ENCODE data around the gene CNTNAP2.

CNTNAP2 gene

GRCh38 chr7:146773506-146773905 lies 656.9 kb downstream of the CNTNAP2 start:
- DNase-seq (ENCODE audit: low spot score), result no peak

- no peak for DNase-seq (ENCODE audit: low spot score)
Measured at GRCh38 chr7:146781352-146782116, 664.9 kb downstream of the CNTNAP2 start.

- DNase-seq (ENCODE audit: low spot score), result no peak
Measured at GRCh38 chr7:146787266-146787665, 670.7 kb downstream of the CNTNAP2 start.

GRCh38 chr7:146788008-146788407 lies 671.4 kb downstream of the CNTNAP2 start:
- no peak for DNase-seq (ENCODE audit: low spot score)

GRCh38 chr7:146791344-146792285 lies 675.0 kb downstream of the CNTNAP2 start:
- no peak for DNase-seq (ENCODE audit: low spot score)

- DNase-seq (ENCODE audit: low spot score), result no peak
Measured at GRCh38 chr7:146804620-146805019, 688.0 kb downstream of the CNTNAP2 start.

DNA sequence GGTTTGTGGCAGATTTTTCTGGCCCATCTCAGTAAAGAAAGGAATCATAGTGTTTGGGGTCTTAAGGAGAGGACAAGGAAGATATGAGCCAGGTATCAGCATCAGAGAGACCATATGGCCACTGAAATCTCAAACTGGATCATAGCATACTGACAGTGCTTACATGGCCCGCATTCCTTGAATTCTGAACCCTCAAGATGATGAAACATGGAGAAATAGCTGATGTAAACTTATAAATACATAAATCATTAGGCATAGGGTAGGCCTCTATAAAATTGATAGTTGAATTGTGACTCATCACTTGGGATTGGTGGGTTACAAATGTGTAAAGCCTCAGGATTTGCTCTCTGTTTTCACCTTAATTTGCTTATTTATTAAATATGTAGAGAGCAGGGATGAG lies 688.5 kb downstream of the CNTNAP2 start:
- DNase-seq (ENCODE audit: low spot score), result no peak

GRCh38 chr7:146826329-146826728 lies 709.7 kb downstream of the CNTNAP2 start:
- DNase-seq (ENCODE audit: low spot score), result no peak

DNA sequence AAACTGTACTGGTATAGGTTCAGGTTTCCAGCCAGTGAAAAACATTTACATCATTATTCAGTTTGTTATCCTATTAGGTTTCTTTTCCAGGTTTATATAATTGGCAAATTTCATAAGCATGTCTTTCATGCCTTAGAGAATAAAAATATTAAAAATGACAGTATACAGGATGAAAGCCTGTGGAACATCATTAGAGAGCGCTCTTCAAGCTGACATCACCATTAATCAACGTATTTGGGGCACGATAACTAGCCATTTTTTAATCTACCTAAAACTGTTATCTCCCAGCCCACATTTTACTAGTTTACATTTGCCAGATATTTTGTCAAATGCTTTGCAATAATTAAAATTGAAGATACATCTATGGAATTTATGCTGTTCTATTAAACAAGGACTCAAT lies 714.1 kb downstream of the CNTNAP2 start:
- no peak for DNase-seq (ENCODE audit: low spot score)

- no peak for DNase-seq (ENCODE audit: low spot score)
Measured at GRCh38 chr7:146831875-146832274, 715.3 kb downstream of the CNTNAP2 start.

DNA sequence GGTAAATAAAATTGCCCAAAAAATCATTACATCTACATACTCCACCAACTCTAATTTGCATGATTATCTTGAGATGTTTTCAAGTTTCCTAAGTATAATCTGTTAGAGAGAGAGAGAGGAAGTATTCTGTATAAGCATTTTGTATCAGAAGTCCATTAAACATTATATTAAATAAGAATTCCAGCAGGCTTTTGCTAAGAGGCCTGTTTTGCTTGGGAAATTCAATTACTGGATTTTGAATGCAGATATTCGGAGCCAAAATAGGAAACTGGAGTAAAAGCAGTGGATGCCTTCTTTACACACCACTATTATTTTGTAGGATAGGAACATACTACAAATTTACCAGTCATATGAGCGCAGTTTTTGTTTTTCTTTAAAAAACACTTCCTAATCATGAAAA lies 727.8 kb downstream of the CNTNAP2 start:
- no peak for DNase-seq (ENCODE audit: low spot score)

- DNase-seq (ENCODE audit: low spot score), result no peak
Measured at GRCh38 chr7:146858690-146859089, 742.1 kb downstream of the CNTNAP2 start.

DNA sequence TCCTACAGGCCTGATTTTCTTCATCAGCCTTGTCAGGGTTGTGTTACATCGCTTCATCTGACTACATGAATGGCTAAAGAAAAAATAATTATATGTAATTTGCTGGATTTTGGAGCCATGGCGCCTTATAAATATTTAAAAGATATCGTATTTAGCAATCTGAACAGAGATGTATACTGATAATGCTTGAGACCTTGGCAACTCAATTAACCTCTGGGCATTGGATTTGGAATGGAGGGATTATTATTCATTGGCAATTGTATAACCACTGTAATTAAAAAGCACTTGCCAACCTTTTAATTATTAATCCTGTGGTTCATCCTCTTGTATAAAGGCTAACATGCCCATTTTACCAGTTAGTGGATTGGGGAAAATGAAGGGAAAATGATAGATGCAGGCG lies 745.1 kb downstream of the CNTNAP2 start:
- no peak for DNase-seq (ENCODE audit: low spot score)

- no peak for DNase-seq (ENCODE audit: low spot score)
Measured at GRCh38 chr7:146862415-146862814, 745.8 kb downstream of the CNTNAP2 start.

GRCh38 chr7:146864644-146865043 lies 748.0 kb downstream of the CNTNAP2 start:
- no peak for DNase-seq (ENCODE audit: low spot score)

- no peak for DNase-seq (ENCODE audit: low spot score)
Measured at GRCh38 chr7:146865696-146866095, 749.1 kb downstream of the CNTNAP2 start.

DNA sequence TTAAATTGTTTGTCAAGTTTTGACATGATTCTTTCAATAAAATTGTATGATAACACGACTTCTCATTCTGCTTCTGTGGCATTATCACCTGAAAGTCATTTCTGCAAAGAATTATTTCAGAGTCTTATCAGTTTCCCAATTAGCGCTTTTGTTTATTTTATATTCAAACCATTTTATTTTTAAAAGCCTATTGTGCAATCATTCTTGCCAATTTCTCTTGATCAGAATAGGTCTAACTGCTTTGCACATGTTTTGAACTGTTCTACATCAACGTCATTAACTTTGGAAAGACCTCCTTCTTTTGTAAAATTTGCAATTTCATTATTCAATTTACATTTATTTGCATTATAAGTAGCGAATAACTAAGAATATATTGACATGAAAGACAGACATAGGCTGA lies 758.1 kb downstream of the CNTNAP2 start:
- no peak for DNase-seq (ENCODE audit: low spot score)

GRCh38 chr7:146875237-146875785 lies 758.7 kb downstream of the CNTNAP2 start:
- no peak for DNase-seq (ENCODE audit: low spot score)

DNA sequence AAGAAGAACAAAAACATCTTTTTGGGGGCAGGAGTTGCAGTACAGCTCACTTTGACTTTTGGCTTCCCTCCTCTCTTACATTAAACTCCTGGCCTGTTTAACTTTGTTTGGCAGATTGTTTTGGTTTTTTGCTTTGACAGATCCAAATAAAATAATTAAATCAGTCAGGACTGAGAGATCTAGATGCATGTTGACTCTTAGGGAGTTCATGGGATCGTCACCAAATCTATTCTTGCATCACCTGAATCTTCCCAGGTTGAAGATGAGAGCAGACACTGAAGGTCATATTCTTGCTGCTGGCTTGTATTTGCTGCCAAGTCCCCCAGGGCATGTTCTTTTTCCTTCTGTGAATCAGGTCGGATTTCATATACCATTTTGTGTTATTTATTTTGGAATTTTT lies 759.4 kb downstream of the CNTNAP2 start:
- DNase-seq (ENCODE audit: low spot score), result no peak

- no peak for DNase-seq (ENCODE audit: low spot score)
Measured at GRCh38 chr7:146876411-146876810, 759.8 kb downstream of the CNTNAP2 start.

DNA sequence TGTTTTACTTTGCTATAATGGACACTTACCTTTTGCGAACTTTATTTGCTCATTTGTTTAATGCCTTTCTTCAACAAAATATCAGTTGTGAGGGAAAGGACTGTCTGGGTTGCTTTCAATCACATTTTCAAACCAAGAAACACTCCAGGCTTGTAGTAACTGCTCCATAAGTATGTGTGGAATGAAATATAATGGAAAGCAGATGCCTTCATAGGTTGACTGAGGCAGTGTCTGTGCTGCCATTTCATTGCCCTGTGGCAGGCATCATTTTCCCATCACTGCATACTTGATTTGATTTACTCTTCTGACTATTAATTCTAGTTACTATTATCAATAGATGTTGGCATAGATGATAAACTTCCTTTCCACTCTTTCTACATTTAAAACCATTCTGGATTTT lies 762.3 kb downstream of the CNTNAP2 start:
- DNase-seq (ENCODE audit: low spot score), result no peak

GRCh38 chr7:146885231-146885630 lies 768.6 kb downstream of the CNTNAP2 start:
- no peak for DNase-seq (ENCODE audit: low spot score)
